ENCODE measurements around the gene NPAS3.

Gene NPAS3

GRCh38 chr14:33578461-33579216 is 640.0 kb downstream of the NPAS3 start:
- DNase-seq (ENCODE audit: low read depth in 2 of 2): no peak

- DNase-seq (ENCODE audit: low read depth in 2 of 2): no peak
These were observed 641.6 kb downstream of the NPAS3 start for GRCh38 chr14:33580231-33580749.

GRCh38 chr14:33580841-33581240 is 642.2 kb downstream of the NPAS3 start:
- no peak for DNase-seq (ENCODE audit: low read depth in 2 of 2)

- no peak for DNase-seq (ENCODE audit: low read depth in 2 of 2)
These were observed 646.0 kb downstream of the NPAS3 start for GRCh38 chr14:33584697-33585096.

GRCh38 chr14:33586806-33587205 is 648.1 kb downstream of the NPAS3 start:
- no peak for DNase-seq (ENCODE audit: low read depth in 2 of 2)

- no peak for DNase-seq (ENCODE audit: low read depth in 2 of 2)
These were observed 649.1 kb downstream of the NPAS3 start for GRCh38 chr14:33587791-33588190.

- no peak for DNase-seq (ENCODE audit: low read depth in 2 of 2)
These were observed 650.1 kb downstream of the NPAS3 start for GRCh38 chr14:33588771-33589170.

- no peak for DNase-seq (ENCODE audit: low read depth in 2 of 2)
These were observed 650.7 kb downstream of the NPAS3 start for GRCh38 chr14:33589334-33589733.

GRCh38 chr14:33590891-33591630 is 652.4 kb downstream of the NPAS3 start:
- DNase-seq (ENCODE audit: low read depth in 2 of 2): no peak

- no peak for DNase-seq (ENCODE audit: low read depth in 2 of 2)
These were observed 653.6 kb downstream of the NPAS3 start for GRCh38 chr14:33592297-33592696.

- DNase-seq (ENCODE audit: low read depth in 2 of 2): no peak
These were observed 657.8 kb downstream of the NPAS3 start for GRCh38 chr14:33596211-33597080.

GRCh38 chr14:33598582-33598981 is 659.9 kb downstream of the NPAS3 start:
- DNase-seq (ENCODE audit: low read depth in 2 of 2): no peak

GRCh38 chr14:33602396-33602795 is 663.7 kb downstream of the NPAS3 start:
- no peak for DNase-seq (ENCODE audit: low read depth in 2 of 2)

- no peak for DNase-seq (ENCODE audit: low read depth in 2 of 2)
These were observed 667.9 kb downstream of the NPAS3 start for GRCh38 chr14:33606591-33606990.

GRCh38 chr14:33609582-33609981 is 670.9 kb downstream of the NPAS3 start:
- DNase-seq (ENCODE audit: low read depth in 2 of 2): no peak

GRCh38 chr14:33610121-33610520 is 671.4 kb downstream of the NPAS3 start:
- DNase-seq (ENCODE audit: low read depth in 2 of 2): no peak

- DNase-seq (ENCODE audit: low read depth in 2 of 2): no peak
These were observed 672.9 kb downstream of the NPAS3 start for GRCh38 chr14:33611405-33612196.

GRCh38 chr14:33612197-33612505 is 673.5 kb downstream of the NPAS3 start:
- no peak for DNase-seq (ENCODE audit: low read depth in 2 of 2)

GRCh38 chr14:33617154-33617553 is 678.5 kb downstream of the NPAS3 start:
- DNase-seq (ENCODE audit: low read depth in 2 of 2): no peak

GRCh38 chr14:33618361-33619105 is 679.9 kb downstream of the NPAS3 start:
- DNase-seq (ENCODE audit: low read depth in 2 of 2): no peak

- DNase-seq (ENCODE audit: low read depth in 2 of 2): no peak
These were observed 683.8 kb downstream of the NPAS3 start for GRCh38 chr14:33622496-33622895.

All from activated CD8-positive, alpha-beta memory T cell treated with anti-CD3 and anti-CD28 coated beads for 4 hours (primary cell).